Measurements from ENCODE around the gene WDFY4.

Gene WDFY4

DNA sequence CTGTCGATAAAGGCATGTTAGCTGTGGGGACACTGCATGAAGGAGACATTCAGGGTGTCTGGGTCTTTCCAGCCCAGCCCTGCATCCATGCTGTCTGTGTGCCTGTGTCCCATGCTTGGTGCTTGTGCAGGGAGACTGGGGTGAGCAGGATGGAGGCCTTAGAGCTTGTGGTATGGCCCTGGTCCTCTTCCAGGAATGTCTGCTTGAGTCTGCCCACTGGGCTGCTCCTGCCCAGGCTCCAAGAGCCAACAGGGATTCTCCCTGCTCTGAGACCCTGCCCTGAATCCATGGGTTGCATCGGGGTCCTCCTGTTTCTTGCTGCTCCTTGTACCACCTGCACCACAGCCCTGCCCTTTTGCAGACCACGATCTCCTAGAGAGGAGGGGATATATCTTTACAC, 48.4 kb upstream of the WDFY4 start:
- Histone ChIP-seq H3K9me3 (ENCODE audit: control insufficient read depth, insufficient read depth, low read depth, low read length) (no peaks in the 10 kb centered on the region), H3K4me3 (ENCODE audit: low read depth, low read length) (no peak overlapping the region), H3K4me1 (ENCODE audit: control insufficient read depth, insufficient read depth, low read length) (no peaks in the 10 kb centered on the region), H3K27ac (ENCODE audit: extremely low read depth, low read depth, low read length) (no peak overlapping the region), H3K36me3 (ENCODE audit: control insufficient read depth in 2 of 2, insufficient read depth in 1 of 2, low read length in 2 of 2) (no peaks in the 10 kb centered on the region)
- CTCF ChIA-PET, result interaction anchor here (0.9 to 4.8 kb wide), 2 partner anchors 13 to 20 kb away, joined by 5 to 33 read pairs; no protein-coding TSS in a partner anchor
- POLR2A ChIA-PET, result no interaction called here
- TF ChIP-seq ZNF146 (tag by site-specific recombination; IDR thresholded peaks at IDR 0.05) (no peak), ZNF639 (tag by site-specific recombination; IDR thresholded peaks at IDR 0.05) (no peak), SCRT1 (tag by site-specific recombination; IDR thresholded peaks at IDR 0.05; ENCODE audit: borderline replicate concordance) (no peak), ZNF2 (tag by site-specific recombination; IDR thresholded peaks at IDR 0.05) (no peak), ZNF366 (tag by site-specific recombination; conservative IDR thresholded peaks at IDR 0.05) (no peak), KLF10 (tag by site-specific recombination; IDR thresholded peaks at IDR 0.05) (no peak), ZNF670 (tag by site-specific recombination; IDR thresholded peaks at IDR 0.05; ENCODE audit: low read depth) (no peak), OSR2 (tag by site-specific recombination; IDR thresholded peaks at IDR 0.05) (no peak), ZNF223 (tag by site-specific recombination; IDR thresholded peaks at IDR 0.05) (no peak), ZNF571 (tag by site-specific recombination; IDR thresholded peaks at IDR 0.05) (no peak), TCF7L2 (IDR thresholded peaks at IDR 0.05; ENCODE audit: borderline replicate concordance, low read depth, low read length) (no peak), GFI1B (tag by site-specific recombination; IDR thresholded peaks at IDR 0.05) (no peak), ZBTB7A (tag by site-specific recombination; IDR thresholded peaks at IDR 0.05; ENCODE audit: low read depth) (no peak)

- H3K4me1 ChIP-seq (ENCODE audit: control insufficient read depth, insufficient read depth, low read length), result no peaks in the 10 kb centered on the region
- ChIA-PET CTCF (interaction anchor here (0.9 to 4.8 kb wide), 2 partner anchors 13 to 19 kb away, joined by 5 to 33 read pairs; no protein-coding TSS in a partner anchor), POLR2A (no interaction called here)
- H3K9me3 ChIP-seq (ENCODE audit: control insufficient read depth, insufficient read depth, low read depth, low read length), result no peaks in the 10 kb centered on the region
- no peak overlapping the region for H3K27ac ChIP-seq (ENCODE audit: extremely low read depth, low read depth, low read length)
- TF ChIP-seq ZNF223 (tag by site-specific recombination; IDR thresholded peaks at IDR 0.05) (no peak), ZNF202 (tag by site-specific recombination; IDR thresholded peaks at IDR 0.05; ENCODE audit: borderline replicate concordance) (no peak), ZNF239 (tag by site-specific recombination; IDR thresholded peaks at IDR 0.05) (no peak), ZNF530 (tag by site-specific recombination; IDR thresholded peaks at IDR 0.05; ENCODE audit: low read depth) (no peak), ZNF426 (tag by site-specific recombination; IDR thresholded peaks at IDR 0.05) (no peak), ZNF10 (tag by site-specific recombination; IDR thresholded peaks at IDR 0.05) (no peak), HOXA7 (CRISPR knock-in tag; IDR thresholded peaks at IDR 0.05; ENCODE audit: borderline replicate concordance) (no peak), HOXD13 (CRISPR knock-in tag; IDR thresholded peaks at IDR 0.05; ENCODE audit: borderline replicate concordance) (no peak), ZNF544 (tag by site-specific recombination; IDR thresholded peaks at IDR 0.05) (no peak), ZNF266 (tag by site-specific recombination; IDR thresholded peaks at IDR 0.05; ENCODE audit: low read depth) (no peak), SP2 (tag by site-specific recombination; IDR thresholded peaks at IDR 0.05) (no peak), ZNF624 (tag by site-specific recombination; IDR thresholded peaks at IDR 0.05) (no peak), ZNF292 (tag by site-specific recombination; IDR thresholded peaks at IDR 0.05; ENCODE audit: borderline replicate concordance, low read depth) (no peak), ZBTB8A (tag by site-specific recombination; IDR thresholded peaks at IDR 0.05) (no peak), MYNN (tag by site-specific recombination; IDR thresholded peaks at IDR 0.05; ENCODE audit: borderline replicate concordance) (no peak), ZBTB48 (tag by site-specific recombination; IDR thresholded peaks at IDR 0.05) (no peak), ZNF596 (tag by site-specific recombination; IDR thresholded peaks at IDR 0.05) (no peak), ZNF394 (tag by site-specific recombination; IDR thresholded peaks at IDR 0.05; ENCODE audit: borderline replicate concordance) (no peak), ZNF157 (tag by site-specific recombination; IDR thresholded peaks at IDR 0.05) (no peak)
- TF ChIP-seq, protein P1, sequence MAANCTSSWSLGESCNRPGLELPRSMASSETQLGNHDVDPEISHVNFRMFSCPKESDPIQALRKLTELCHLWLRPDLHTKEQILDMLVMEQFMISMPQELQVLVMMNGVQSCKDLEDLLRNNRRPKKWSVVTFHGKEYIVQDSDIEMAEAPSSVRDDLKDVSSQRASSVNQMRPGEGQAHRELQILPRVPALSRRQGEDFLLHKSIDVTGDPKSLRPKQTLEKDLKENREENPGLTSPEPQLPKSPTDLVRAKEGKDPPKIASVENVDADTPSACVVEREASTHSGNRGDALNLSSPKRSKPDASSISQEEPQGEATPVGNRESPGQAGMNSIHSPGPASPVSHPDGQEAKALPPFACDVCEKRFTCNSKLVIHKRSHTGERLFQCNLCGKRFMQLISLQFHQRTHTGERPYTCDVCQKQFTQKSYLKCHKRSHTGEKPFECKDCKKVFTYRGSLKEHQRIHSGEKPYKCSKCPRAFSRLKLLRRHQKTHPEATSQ (tag by site-specific recombination; IDR thresholded peaks at IDR 0.05), result no peak
- no peaks in the 10 kb centered on the region for H3K36me3 ChIP-seq (ENCODE audit: control insufficient read depth in 2 of 2, insufficient read depth in 1 of 2, low read length in 2 of 2)
- no peak overlapping the region for H3K4me3 ChIP-seq (ENCODE audit: low read depth, low read length)
Observed at GRCh38 chr10:48636901-48637300, 47.8 kb upstream of the WDFY4 start.

Data from HEK293 (cell line).